Activated CD4-positive, alpha-beta memory T cell treated with anti-CD3 and anti-CD28 coated beads, Interleukin-2, amount 10 ng/mL, durations not matched to agents 7 days and 5 days (primary cell): Measurements from ENCODE around the gene EGFLAM. TPM values are rescaled to one million over a fixed set of nuclear protein-coding genes. Genes with fewer than 3 reads are reported as not detected.
A peak's percentile ranks its signal among the peaks of the same experiment; 100 is the strongest.

Experiments used
- CTCF ChIA-PET: fragments of 350-600 bp; sonication (Branson Sonifier 250); formaldehyde crosslinking; loops from one replicate; lab custom pipeline; 2021; ENCODE audit warnings: antibody characterized with exemption, inconsistent platforms; lab: Charles Lee
- POLR2A ChIA-PET: fragments of 350-600 bp; sonication (Branson Sonifier 250); formaldehyde crosslinking; loops from one replicate; lab custom pipeline; 2021; ENCODE audit warnings: antibody characterized with exemption; lab: Charles Lee
- DNase-seq: peaks from one replicate; pipeline ENCODE4 v3.0.0-alpha.2; 2020
- H3K27ac Mint-ChIP-seq: one replicate; pipeline ENCODE4 v1.8.0; 2021; ENCODE audit warnings: mild to moderate bottlenecking, mixed read lengths
- H3K27me3 Mint-ChIP-seq: one replicate; pipeline ENCODE4 v1.8.0; 2021; ENCODE audit warnings: mixed read lengths
- H3K36me3 Mint-ChIP-seq: one replicate; pipeline ENCODE4 v1.8.0; 2021; ENCODE audit warnings: low read depth, mixed read lengths
- H3K4me1 Mint-ChIP-seq: one replicate; pipeline ENCODE4 v1.8.0; 2021; ENCODE audit warnings: mixed read lengths
- H3K4me3 Mint-ChIP-seq: one replicate; pipeline ENCODE4 v1.8.0; 2021; ENCODE audit warnings: mild to moderate bottlenecking, mixed read lengths
- H3K9me3 Mint-ChIP-seq: one replicate; pipeline ENCODE4 v1.8.0; 2021; ENCODE audit warnings: mixed read lengths
- total RNA-seq, 2 experiments: library from RNA; stranded (reverse); gene quantifications; one replicate each; pipeline ENCODE4 v1.2.3, GENCODE V29; 2021

EGFLAM gene
- total RNA-seq, 2 experiments from 2014 or later = not detected

- ChIA-PET POLR2A (no interaction called here), CTCF (interaction anchor here (1.1 kb wide), 1 partner anchor 16 kb away, joined by 3 read pairs; no protein-coding TSS in a partner anchor)
- DNase-seq = no peak
Measured at GRCh38 chr5:38249812-38250211, 8.5 kb upstream of the EGFLAM start.

GRCh38 chr5:38250763-38251448 lies 7.5 kb upstream of the EGFLAM start:
- Mint-ChIP-seq H3K27me3 (peaks cover 9% of the 10 kb centered on the region), H3K4me3 (no peak overlapping the region), H3K9me3 (no peaks in the 10 kb centered on the region), H3K27ac (no peak overlapping the region), H3K36me3 (no peaks in the 10 kb centered on the region), H3K4me1 (no peaks in the 10 kb centered on the region)
- CTCF ChIA-PET = no interaction called here
- DNase-seq = no peak
- POLR2A ChIA-PET = no interaction called here

More at GRCh38 chr5:38249812-38250211, 8.5 kb upstream of the EGFLAM start:
- Mint-ChIP-seq H3K36me3 (no peaks in the 10 kb centered on the region), H3K9me3 (no peaks in the 10 kb centered on the region), H3K27me3 (peaks cover 2% of the 10 kb centered on the region), H3K27ac (no peak overlapping the region), H3K4me1 (no peaks in the 10 kb centered on the region), H3K4me3 (no peak overlapping the region)

GRCh38 chr5:38253759-38254158 lies 4.6 kb upstream of the EGFLAM start:
- ChIA-PET CTCF (no interaction called here), POLR2A (no interaction called here)
- no peaks in the 10 kb centered on the region for H3K9me3 Mint-ChIP-seq
- DNase-seq = no peak
- peaks cover 32% of the 10 kb centered on the region for H3K27me3 Mint-ChIP-seq
- no peak overlapping the region for H3K4me3 Mint-ChIP-seq
- no peak overlapping the region for H3K27ac Mint-ChIP-seq
- no peaks in the 10 kb centered on the region for H3K36me3 Mint-ChIP-seq
- no peaks in the 10 kb centered on the region for H3K4me1 Mint-ChIP-seq

GRCh38 chr5:38257308-38258041 lies 884 bp upstream of the EGFLAM start:
- POLR2A ChIA-PET = no interaction called here
- H3K9me3 Mint-ChIP-seq = no peaks in the 10 kb centered on the region
- CTCF ChIA-PET = no interaction called here
- H3K4me3 Mint-ChIP-seq = no peak overlapping the region
- H3K4me1 Mint-ChIP-seq = peaks cover 3% of the 10 kb centered on the region
- no peak overlapping the region for H3K27ac Mint-ChIP-seq
- H3K27me3 Mint-ChIP-seq = peaks cover 57% of the 10 kb centered on the region
- no peak for DNase-seq
- no peaks in the 10 kb centered on the region for H3K36me3 Mint-ChIP-seq

GRCh38 chr5:38258042-38258318 lies 379 bp upstream of the EGFLAM start:
- Mint-ChIP-seq H3K27me3 (peaks cover 57% of the 10 kb centered on the region), H3K4me1 (peaks cover 3% of the 10 kb centered on the region), H3K4me3 (no peak overlapping the region), H3K9me3 (no peaks in the 10 kb centered on the region), H3K36me3 (no peaks in the 10 kb centered on the region), H3K27ac (no peak overlapping the region)
- CTCF ChIA-PET = no interaction called here
- POLR2A ChIA-PET = no interaction called here
- no peak for DNase-seq

GRCh38 chr5:38259062-38259808 lies 876 bp downstream of the EGFLAM start:
- Mint-ChIP-seq H3K9me3 (no peaks in the 10 kb centered on the region), H3K4me3 (no peak overlapping the region)

GRCh38 chr5:38259809-38260160 lies 1.4 kb downstream of the EGFLAM start:
- Mint-ChIP-seq H3K36me3 (no peaks in the 10 kb centered on the region), H3K4me3 (no peak overlapping the region), H3K27ac (no peak overlapping the region), H3K9me3 (no peaks in the 10 kb centered on the region), H3K27me3 (peaks cover 60% of the 10 kb centered on the region), H3K4me1 (peaks cover 3% of the 10 kb centered on the region)
- POLR2A ChIA-PET = no interaction called here
- CTCF ChIA-PET = no interaction called here
- no peak for DNase-seq

More at GRCh38 chr5:38259062-38259808, 876 bp downstream of the EGFLAM start:
- no peaks in the 10 kb centered on the region for H3K36me3 Mint-ChIP-seq
- no peak for DNase-seq
- peaks cover 3% of the 10 kb centered on the region for H3K4me1 Mint-ChIP-seq
- H3K27ac Mint-ChIP-seq = no peak overlapping the region
- POLR2A ChIA-PET = no interaction called here
- peaks cover 62% of the 10 kb centered on the region for H3K27me3 Mint-ChIP-seq
- CTCF ChIA-PET = interaction anchor here (0.6 kb wide), 1 partner anchor 927 kb away, joined by 6 read pairs; no protein-coding TSS in a partner anchor

GRCh38 chr5:38263983-38264382 lies 5.6 kb downstream of the EGFLAM start:
- no peak overlapping the region for H3K4me3 Mint-ChIP-seq
- peaks cover 34% of the 10 kb centered on the region for H3K27me3 Mint-ChIP-seq
- DNase-seq = no peak
- CTCF ChIA-PET = interaction anchor here (1.0 to 1.2 kb wide), 2 partner anchors 11 to 20 kb away, joined by 3 read pairs; no protein-coding TSS in a partner anchor
- H3K4me1 Mint-ChIP-seq = peaks cover 2% of the 10 kb centered on the region
- H3K36me3 Mint-ChIP-seq = no peaks in the 10 kb centered on the region
- POLR2A ChIA-PET = no interaction called here
- no peak overlapping the region for H3K27ac Mint-ChIP-seq
- H3K9me3 Mint-ChIP-seq = no peaks in the 10 kb centered on the region

- ChIA-PET POLR2A (no interaction called here), CTCF (interaction anchor here (0.6 to 1.6 kb wide), 9 partner anchors 9 to 256 kb away, joined by 3 to 7 read pairs (median 4); no protein-coding TSS in a partner anchor)
- Mint-ChIP-seq H3K4me1 (no peaks in the 10 kb centered on the region), H3K27me3 (peaks cover 23% of the 10 kb centered on the region), H3K36me3 (no peaks in the 10 kb centered on the region), H3K27ac (no peak overlapping the region), H3K4me3 (no peak overlapping the region), H3K9me3 (no peaks in the 10 kb centered on the region)
- DNase-seq = peak; percentile 43
Measured at GRCh38 chr5:38265546-38266179, 7.3 kb downstream of the EGFLAM start.

- H3K9me3 Mint-ChIP-seq = no peaks in the 10 kb centered on the region
- DNase-seq = no peak
- H3K4me3 Mint-ChIP-seq = no peak overlapping the region
- H3K27ac Mint-ChIP-seq = no peak overlapping the region
- no peaks in the 10 kb centered on the region for H3K36me3 Mint-ChIP-seq
- peaks cover 12% of the 10 kb centered on the region for H3K27me3 Mint-ChIP-seq
- CTCF ChIA-PET = no interaction called here
- H3K4me1 Mint-ChIP-seq = no peaks in the 10 kb centered on the region
- POLR2A ChIA-PET = no interaction called here
Measured at GRCh38 chr5:38267372-38267771, 9.0 kb downstream of the EGFLAM start.

- DNase-seq = no peak
- H3K27me3 Mint-ChIP-seq = no peaks in the 10 kb centered on the region
- no peaks in the 10 kb centered on the region for H3K36me3 Mint-ChIP-seq
- H3K4me3 Mint-ChIP-seq = no peak overlapping the region
- POLR2A ChIA-PET = no interaction called here
- CTCF ChIA-PET = no interaction called here
- H3K9me3 Mint-ChIP-seq = peaks cover 3% of the 10 kb centered on the region
- H3K4me1 Mint-ChIP-seq = no peaks in the 10 kb centered on the region
- no peak overlapping the region for H3K27ac Mint-ChIP-seq
Measured at GRCh38 chr5:38273626-38274025, 15.3 kb downstream of the EGFLAM start.

GRCh38 chr5:38274370-38274769 lies 16.0 kb downstream of the EGFLAM start:
- Mint-ChIP-seq H3K27ac (no peak overlapping the region), H3K9me3 (peaks cover 3% of the 10 kb centered on the region), H3K36me3 (no peaks in the 10 kb centered on the region), H3K4me3 (no peak overlapping the region), H3K4me1 (no peaks in the 10 kb centered on the region), H3K27me3 (no peaks in the 10 kb centered on the region)
- DNase-seq = no peak
- POLR2A ChIA-PET = no interaction called here
- CTCF ChIA-PET = no interaction called here

- no peaks in the 10 kb centered on the region for H3K27me3 Mint-ChIP-seq
Measured at GRCh38 chr5:38284384-38284783, 26.0 kb downstream of the EGFLAM start.

More at GRCh38 chr5:38284384-38284783, 26.0 kb downstream of the EGFLAM start:
- ChIA-PET CTCF (interaction anchor here (1.2 kb wide), 1 partner anchor 20 kb away, joined by 3 read pairs; no protein-coding TSS in a partner anchor), POLR2A (no interaction called here)
- no peaks in the 10 kb centered on the region for H3K36me3 Mint-ChIP-seq
- no peaks in the 10 kb centered on the region for H3K9me3 Mint-ChIP-seq
- H3K4me3 Mint-ChIP-seq = no peak overlapping the region
- H3K4me1 Mint-ChIP-seq = no peaks in the 10 kb centered on the region
- DNase-seq = no peak
- no peak overlapping the region for H3K27ac Mint-ChIP-seq
